Putamen (tissue), 1 donor: ENCODE measurements around the gene UBAC2.

Source experiments
- DNase-seq: peaks from one replicate; pipeline ENCODE4 v3.0.0-alpha.2; 2016; ENCODE audit warnings: low spot score

UBAC2 gene

DNA sequence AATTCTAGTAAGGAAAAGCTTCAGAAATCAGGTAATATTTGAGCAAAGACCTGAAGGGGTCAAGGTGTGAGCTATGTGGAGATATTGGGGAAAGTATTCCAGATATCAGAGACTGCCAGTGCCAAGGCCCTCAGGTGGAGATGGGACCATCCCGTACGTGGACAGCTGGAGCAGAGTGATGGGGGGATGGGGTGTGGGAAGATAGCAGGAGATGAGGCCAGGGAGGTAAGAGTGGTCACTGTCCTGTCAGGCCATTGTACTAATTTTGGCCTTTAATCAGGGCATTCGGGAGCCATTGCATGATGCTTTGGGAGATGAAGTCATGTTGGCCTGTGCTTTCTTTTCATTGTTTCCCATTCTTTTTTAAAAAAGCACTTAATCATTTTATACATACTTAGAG is 70.6 kb downstream of the UBAC2 start:
- no peak for DNase-seq

DNA sequence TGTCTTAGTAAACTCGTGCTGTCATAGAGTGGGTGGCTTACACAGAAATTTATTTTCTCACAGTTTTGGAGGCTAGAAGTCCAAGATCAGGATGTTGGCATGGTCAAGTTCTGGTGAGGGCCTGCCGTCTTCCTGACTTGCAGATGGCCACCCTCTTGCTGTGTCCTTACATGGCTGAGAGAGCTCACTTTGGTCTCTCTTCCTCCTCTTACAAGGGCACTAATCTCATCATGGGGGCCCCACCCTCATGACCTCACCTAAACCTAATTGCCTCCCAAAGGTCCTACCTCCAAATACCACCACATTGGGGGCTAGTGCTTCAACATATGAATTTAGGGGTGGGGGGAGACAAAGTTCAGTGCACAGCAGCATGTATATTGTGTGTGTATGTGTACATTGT is 71.8 kb downstream of the UBAC2 start:
- DNase-seq, result no peak

GRCh38 chr13:99273128-99273527 is 72.5 kb downstream of the UBAC2 start:
- DNase-seq, result no peak

DNA sequence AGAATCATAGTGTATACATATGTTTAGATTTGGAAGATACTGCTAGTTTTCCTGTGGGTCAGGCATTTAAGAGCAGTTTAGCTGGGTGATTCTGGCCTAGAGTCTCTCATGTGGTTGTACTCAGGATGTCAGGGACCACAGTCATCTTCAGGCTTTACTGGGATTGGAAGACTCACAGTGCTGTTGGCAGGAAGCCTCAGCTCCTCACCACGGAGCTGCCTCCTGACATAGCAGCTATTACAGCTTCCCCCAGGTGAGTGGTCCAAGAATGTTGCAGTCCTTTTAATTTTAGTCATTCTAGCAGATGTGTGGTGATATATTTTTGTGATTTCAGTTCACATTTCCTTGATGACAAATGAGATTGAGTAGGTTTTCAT is 74.4 kb downstream of the UBAC2 start:
- DNase-seq, result no peak

DNA sequence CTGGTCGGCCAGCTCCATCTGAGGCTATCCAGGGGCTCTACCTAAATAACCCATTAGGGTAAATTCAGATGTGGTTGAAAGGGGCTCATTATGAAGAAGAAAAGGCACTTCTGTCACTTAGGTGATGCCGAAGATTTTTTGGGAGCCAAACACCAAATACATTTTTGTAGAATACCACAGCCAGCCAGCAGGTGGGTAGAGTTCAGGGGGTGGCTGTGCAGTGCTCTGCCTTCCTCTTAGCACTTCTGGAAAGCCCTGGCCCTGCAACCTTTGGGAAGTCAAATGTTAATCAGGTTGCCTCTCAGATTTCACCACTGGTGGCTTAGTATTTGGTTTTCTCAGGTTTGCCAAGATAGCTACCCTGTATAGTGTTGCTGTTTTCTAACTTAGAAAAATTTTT is 76.1 kb downstream of the UBAC2 start:
- no peak for DNase-seq

DNA sequence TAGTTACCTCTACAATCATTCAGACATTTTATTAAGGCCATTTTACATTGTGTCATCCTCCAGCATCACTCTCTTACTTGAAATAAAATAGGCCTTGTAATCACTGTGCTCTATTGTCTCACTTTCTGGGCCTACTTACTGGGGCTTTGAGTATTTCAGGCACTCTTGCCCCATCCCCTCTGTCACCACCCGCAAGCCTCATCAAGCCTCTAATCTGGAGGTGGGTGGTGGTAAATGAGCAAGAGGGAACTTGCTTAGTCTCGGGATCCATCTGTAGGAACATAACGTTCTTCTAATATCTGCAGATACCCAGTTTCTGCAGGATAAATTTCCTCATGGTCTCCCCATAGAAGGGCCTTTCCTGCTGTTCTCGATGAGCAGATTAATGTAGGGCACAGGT is 77.0 kb downstream of the UBAC2 start:
- DNase-seq, result peak; percentile 34

GRCh38 chr13:99278200-99278599 is 77.5 kb downstream of the UBAC2 start:
- no peak for DNase-seq

GRCh38 chr13:99278843-99279242 is 78.2 kb downstream of the UBAC2 start:
- no peak for DNase-seq

GRCh38 chr13:99279637-99280036 is 79.0 kb downstream of the UBAC2 start:
- no peak for DNase-seq

GRCh38 chr13:99280166-99280565 is 79.5 kb downstream of the UBAC2 start:
- DNase-seq, result peak; percentile 55

DNA sequence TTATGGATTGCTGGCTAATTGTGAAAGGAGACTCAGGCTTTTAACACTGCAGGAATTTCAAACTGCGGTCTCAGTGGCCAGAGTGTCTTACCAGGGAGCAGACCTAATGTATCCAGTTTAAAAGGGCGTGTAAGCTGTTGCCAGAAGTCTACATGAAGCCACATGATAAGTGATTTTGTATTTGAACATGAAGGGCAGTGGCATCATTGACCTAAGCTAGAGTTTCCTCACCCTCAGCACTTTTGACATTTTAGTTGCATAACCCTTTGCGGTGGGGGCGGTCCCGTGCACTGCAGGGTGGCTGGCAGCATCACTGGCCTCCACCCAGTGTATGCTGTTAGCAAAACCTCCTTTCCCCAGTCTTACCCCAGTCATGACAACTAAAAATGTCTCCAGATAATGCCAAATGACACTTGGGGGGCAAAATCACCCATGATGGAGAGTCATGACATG is 81.2 kb downstream of the UBAC2 start:
- DNase-seq, result no peak

GRCh38 chr13:99282264-99283231 is 81.9 kb downstream of the UBAC2 start:
- DNase-seq, result no peak

GRCh38 chr13:99285432-99286182 is 85.0 kb downstream of the UBAC2 start:
- DNase-seq, result no peak

DNA sequence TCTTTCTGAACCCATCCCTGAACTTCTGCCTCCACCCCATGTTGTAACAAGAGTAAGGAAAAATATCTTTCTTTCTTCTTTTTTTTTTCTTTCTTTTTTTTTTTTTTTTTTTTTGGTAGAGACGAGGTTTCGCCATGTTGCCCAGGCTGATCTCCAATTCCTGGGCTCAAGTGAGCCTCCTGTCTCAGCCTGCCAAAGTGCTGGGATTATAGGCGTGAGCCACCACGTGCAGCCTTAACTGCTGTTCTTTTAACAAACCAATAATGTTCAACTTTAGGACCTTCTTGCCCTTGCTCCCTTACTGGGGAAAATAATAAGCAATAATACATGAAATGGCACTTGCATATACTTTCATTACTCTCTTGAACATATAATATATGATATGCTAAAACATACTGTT is 86.9 kb downstream of the UBAC2 start:
- no peak for DNase-seq

DNA sequence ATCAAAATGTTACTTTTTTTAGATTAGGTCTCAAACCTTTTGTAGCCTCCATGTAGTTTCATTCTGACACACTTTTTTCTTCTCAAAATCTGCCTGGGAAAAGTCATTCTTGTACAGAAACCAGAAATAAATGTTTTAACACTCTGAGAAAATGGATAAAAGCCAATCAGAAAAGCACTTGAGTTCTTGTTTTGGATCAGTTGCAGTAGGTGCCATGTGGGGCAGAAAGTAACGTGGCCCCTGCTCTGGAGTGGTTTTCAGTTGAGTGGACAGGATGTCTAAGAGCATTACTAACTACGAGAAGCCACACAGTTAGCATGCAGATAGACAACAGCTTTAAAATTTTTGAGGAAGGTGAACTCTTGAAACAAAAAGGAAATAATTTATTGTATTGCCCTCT is 87.4 kb downstream of the UBAC2 start:
- no peak for DNase-seq

DNA sequence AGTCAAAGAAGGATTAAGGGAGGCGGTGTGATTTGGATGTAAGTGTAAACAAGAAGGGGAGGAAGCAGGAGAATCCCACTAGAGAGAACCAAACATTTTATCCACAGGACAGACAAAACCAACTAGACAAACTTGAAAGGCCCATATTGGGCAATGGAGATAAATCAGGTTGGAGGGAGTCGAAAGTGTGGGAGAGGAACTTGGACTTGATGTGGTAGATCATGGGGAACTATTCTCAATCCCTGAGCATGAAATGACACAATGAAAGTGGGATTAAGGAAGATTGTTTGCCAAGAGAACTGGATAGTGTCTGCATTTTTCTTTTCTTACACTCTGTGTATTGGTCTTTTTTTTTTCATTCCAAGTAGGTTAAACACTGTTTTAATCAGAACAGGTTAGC is 88.6 kb downstream of the UBAC2 start:
- no peak for DNase-seq

GRCh38 chr13:99289674-99290337 is 89.2 kb downstream of the UBAC2 start:
- DNase-seq, result no peak

- no peak for DNase-seq
Measured at GRCh38 chr13:99290894-99291293, 90.2 kb downstream of the UBAC2 start.

DNA sequence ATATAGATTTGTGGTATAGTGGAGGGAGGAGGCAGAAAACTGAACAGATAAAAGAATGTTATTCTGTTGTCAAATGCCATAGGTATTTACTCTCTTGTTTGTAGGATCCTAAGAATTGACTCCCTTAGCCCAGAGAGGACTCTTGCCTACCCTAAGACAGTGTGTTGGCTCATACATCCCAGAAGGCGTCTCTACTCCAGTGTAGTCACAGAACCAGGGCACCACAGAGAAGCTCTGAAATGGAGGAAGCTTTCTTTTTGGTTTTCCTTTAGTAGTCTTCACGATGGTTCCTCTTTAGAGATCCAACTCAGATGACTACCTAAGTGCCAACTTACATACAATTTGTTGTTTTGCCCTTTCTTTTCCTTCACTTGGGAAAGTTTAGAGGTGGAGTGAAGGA is 92.5 kb downstream of the UBAC2 start:
- DNase-seq, result no peak

DNA sequence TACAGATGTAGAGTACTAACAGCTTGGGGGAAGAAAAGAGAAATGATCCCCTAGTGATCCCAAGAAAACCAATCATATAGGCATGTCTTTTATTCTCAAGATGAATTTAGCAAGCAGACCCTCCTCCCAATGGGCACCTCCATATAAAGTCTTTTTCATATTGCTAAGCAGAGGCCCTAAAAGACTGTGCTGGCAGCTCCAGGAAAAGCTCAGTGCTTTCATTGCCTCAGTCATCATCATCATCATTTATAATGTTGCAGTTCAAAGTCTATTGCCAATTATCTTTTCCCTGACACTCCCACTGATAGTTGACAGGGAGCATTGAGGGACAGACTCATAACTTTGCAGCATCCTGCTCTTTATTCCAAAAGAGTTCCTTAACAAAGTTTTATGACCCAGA is 93.5 kb downstream of the UBAC2 start:
- DNase-seq, result no peak

DNA sequence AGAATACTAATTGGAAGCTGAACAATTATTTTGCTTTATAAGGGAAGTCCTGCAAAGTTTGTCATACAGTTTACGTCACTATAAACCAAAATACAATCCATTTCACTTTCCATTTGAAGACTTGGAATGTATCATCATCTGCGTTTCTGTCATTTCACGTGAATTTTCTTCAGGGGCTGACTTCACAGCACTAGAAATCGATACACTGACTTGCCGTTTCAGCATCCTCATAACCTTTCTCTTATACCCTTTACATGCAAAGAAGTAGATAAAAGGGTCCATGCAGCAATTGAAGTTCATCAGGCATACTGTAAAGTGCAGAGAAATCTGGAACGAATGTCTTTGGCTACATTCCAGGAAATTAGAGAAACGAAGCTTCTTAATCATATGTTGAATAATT is 94.3 kb downstream of the UBAC2 start:
- no peak for DNase-seq

DNA sequence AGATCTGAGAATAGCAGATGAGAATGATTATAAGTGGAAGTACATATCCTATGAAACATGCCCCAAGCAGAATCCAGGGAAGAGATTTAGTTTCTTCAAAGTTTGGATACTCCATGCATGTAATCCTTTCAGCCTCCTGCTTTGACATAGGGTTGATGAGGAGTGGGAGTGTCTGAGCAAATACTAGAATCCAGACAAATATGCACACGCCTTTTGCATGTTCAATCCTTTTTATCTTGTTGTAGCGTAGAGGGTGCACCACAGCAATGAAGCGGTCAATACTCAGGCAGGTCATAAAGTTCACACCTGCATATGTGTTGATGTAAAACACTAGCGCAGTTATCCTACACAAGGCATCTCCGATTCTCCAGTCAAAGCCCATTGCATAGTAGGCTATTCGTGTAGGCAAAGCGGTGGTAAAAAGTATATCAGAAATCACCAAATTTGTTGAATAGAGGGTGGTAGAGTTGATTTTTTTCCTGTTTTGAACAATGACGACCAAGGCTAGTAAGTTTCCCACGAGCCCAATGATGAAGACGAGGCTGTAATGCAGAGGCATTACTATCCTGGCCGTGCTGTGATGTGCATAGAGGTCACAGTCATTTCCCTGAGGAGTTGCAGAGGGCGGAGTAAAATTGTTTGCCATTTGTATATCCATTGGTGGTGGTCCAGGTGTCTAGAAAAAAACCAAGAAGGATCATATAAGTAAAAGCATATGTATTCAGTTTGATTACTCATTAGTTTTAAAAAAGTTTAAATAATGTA is 95.0 kb downstream of the UBAC2 start:
- no peak for DNase-seq
